HL-60/S4 treated with retinoic acid at 250 ng/mL for 4 days and 3 days (cell line): ENCODE measurements around the gene EPB41L4B.
"Not testable (repeated sequence)": the region's sequence is repeated elsewhere in the genome, so short reads cannot be mapped to it uniquely, and the experiment has no call there.

ENCODE experiments used
- in situ Hi-C: fragments of 300-500 bp; cut with MboI; formaldehyde crosslinking; loops from 2 replicates; pipeline ENCODE4 v1.7.0; 2022; ENCODE audit warnings: low sequenced_read_pairs

EPB41L4B gene

GRCh38 chr9:109247228-109247627 is 73.6 kb downstream of the EPB41L4B start:
- in situ Hi-C loops, result no loop called here

- in situ Hi-C loops, result no loop called here
These were observed 74.3 kb downstream of the EPB41L4B start for GRCh38 chr9:109246533-109246932.

- in situ Hi-C loops, result no loop called here
These were observed 75.5 kb downstream of the EPB41L4B start for GRCh38 chr9:109245310-109245897.

DNA sequence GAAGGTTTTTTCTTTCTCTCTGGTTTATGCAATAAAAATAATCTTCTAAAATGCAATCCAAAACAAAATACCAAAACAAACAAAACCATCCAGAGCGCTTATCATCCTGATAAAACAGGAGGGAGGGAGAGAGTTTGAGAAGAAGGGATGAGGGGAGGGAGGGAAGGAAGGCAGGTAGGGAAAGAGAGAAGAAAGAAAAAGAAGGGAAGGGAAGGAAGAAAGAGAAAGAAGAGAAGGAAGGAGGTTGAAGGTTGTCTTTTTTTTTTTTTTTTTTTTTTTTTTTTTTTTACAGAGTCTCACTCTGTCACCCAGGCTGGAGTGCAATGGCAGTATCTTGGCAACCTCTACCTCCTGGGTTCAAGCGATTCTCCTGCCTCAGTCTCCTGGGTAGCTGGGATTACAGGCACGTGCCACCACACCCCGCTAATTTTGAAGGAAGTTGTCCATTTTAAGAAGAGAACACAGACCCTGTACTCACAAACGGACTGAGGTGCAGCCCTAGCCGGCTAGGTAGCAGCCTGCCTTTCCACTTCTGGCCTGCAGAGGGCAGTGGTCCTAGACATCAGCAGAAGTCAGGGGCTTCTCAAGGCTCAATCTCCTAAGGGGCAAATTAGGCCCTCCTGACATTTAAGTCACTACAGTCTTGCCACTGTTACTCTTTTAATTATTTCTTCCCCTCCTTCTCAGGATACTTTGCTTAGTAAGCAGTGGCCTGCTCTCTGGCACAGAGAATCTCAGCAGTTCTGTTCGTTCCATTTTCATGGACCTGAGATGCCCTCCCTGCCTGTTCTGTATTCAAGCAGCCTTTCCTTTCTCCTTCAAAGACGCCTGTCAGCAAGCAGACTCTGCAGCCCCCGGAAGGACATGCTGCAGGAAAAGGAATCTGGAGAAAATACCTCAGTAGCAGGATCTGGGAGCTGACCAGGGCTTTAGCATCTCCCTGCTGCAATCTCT is 76.4 kb downstream of the EPB41L4B start:
- in situ Hi-C loops, result no loop called here

DNA sequence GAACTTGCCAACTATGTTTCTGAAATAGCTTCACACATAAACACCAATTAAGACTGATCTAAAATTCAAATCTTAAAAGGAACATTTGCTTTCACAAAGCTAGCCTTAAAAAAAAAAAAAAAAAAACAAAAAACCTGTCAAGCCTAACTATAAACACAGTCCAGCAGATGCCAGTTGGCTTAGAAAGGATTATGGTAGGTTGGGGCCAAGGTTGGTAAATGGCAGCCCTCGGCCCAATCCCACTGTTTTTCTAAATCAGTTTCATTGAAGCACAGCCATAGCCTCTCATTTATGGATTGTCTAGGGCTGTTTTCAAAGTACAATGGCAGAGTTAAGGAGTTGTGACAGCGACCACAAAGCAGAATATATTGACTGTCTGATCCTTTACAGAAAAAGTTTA is 78.1 kb downstream of the EPB41L4B start:
- in situ Hi-C loops, result no loop called here

GRCh38 chr9:109242014-109242413 is 78.8 kb downstream of the EPB41L4B start:
- in situ Hi-C loops, result no loop called here

DNA sequence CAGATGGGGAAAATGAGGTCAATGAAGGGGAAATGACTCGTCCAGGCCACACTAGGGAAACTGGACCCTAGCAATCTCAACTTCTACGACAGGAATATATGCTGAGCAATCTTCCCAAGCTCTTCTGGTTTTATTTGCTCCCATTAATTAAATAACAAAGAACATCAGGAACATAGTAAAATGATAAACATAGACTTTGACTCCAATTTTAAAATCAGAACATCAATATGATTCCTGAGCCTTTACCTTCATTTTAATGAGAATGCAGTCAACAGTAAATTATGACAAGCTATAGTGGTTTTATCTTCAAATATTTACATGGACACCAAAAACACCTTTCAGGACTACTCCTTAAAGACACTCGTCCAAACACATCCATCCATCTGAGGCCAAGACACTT is 79.7 kb downstream of the EPB41L4B start:
- in situ Hi-C loops, result no loop called here

DNA sequence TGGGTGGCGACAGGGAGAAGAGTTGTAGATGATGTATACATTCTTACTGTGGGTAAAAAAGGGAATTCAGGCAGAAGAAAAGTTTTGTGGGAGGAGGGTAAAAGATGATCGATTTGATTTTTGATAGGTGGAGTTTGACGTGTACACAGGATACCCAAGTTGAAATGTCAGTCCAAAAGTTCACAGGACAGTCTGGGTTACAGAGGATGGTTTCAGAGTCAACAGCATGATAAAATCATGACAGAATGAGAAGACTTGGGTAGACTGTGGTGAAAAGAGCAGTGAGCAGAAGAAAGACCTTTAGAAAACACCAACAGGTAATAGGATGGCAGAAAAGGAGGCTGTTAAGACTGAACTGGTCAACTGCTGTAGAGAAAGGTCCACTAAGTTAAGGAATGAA is 81.6 kb downstream of the EPB41L4B start:
- in situ Hi-C loops, result no loop called here

DNA sequence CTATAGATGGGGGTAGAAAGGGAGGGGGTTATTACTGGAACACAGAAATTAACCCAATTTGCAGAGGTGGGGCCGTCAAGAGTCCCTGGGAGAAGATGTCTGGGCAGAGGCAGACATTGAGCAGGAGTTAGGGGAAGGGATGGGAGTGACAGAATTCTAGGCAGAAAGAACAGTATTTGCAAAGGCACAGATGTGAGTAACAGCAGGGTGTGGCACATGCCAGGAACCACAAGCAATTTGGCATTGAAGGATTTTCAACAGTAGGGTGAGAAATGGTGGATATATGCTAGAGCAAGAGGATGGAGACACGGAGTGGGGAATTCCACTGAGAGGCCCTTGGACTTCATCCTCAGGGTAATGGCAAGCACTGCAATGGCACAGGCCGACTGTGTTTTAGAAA is 82.2 kb downstream of the EPB41L4B start:
- in situ Hi-C loops, result no loop called here

GRCh38 chr9:109238125-109238524 is 82.7 kb downstream of the EPB41L4B start:
- in situ Hi-C loops, result no loop called here

GRCh38 chr9:109232449-109233237 is 88.2 kb downstream of the EPB41L4B start:
- in situ Hi-C loops, result no loop called here

GRCh38 chr9:109231593-109231992 is 89.3 kb downstream of the EPB41L4B start:
- in situ Hi-C loops, result no loop called here

DNA sequence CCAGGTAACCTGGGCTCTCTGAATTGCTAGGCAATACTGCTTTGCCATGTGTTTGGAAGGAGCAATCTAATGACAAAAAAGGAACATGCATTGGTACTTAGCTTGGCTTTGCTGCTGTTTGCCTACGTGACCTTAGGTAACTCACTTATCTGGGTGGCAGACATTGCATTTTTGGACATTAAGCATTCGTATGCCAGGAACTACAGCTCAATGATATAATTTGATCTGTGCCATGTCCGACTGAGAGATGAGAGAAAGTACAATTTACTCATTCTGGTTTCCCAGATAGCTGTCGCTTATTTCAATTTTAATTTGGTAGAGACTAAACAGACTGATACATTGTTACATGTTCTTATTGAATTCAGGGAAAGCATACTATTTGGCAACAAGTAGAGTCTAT is 90.6 kb downstream of the EPB41L4B start:
- in situ Hi-C loops, result no loop called here

DNA sequence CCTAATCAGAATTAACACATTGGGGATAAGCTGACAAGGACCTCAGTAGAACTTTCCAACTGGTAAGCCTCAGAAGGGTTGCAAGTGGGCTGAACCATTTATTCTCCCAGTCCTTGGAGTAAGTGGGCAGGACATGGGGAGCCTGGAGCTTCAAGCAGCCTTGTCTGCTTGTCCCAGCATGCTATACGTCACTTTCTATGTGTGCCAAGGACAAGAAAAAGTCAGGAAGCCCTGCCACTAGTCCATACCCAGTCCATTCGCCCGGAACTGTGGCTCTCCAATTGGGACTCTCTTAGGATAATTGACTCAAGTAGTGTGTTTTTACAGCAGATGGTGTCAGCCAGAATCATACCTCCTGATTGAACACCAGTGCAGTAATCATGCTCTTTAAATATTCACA is 91.2 kb downstream of the EPB41L4B start:
- in situ Hi-C loops, result no loop called here

DNA sequence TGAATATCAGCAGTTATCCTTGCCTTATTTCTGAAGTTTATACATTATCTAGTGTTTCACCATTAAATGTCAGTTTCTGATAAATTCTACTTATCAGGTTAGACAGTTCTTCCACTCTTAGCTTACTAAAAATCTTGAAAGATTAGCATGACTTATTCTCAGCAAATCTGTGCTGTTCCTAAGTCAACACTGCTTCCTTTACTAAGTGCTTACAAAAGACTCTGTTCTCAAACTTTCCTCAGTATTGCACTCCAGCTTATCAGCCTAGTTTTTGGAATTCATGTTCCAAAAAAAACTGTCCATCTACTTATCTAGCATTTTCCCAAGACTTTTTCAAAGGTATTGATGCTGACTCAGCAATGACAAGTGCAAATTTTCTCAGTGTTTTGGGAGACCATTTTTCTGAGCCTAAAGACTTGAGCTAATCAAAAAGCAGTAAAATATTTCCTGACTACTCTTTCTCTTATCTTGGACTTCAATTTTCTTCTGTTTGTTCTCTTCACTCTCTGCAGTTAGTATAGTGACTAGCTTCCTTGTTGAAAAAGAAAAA is 92.7 kb downstream of the EPB41L4B start:
- in situ Hi-C loops, result no loop called here

- in situ Hi-C loops, result no loop called here
These were observed 95.2 kb downstream of the EPB41L4B start for GRCh38 chr9:109225629-109226028.

GRCh38 chr9:109224751-109225150 is 96.1 kb downstream of the EPB41L4B start:
- in situ Hi-C loops, result no loop called here

DNA sequence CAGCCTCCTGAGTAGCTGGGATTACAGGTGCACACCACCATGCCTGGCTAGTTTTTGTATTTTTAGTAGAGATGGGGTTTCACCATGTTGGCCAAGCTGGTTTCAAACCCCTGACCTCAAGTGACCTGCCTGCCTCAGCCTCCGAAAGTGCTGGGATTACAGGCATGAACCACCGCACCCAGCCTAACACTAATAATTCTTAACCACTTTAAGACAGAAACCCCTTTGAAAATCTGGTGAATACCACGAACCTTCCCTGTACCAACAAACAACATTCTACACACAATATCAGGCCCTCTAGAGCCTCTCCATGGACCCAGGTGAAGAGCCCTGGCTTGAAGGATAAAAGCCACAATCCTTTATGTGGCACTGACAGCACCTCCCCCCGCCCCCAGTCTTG is 102.6 kb downstream of the EPB41L4B start:
- in situ Hi-C loops, result not testable (repeated sequence)

DNA sequence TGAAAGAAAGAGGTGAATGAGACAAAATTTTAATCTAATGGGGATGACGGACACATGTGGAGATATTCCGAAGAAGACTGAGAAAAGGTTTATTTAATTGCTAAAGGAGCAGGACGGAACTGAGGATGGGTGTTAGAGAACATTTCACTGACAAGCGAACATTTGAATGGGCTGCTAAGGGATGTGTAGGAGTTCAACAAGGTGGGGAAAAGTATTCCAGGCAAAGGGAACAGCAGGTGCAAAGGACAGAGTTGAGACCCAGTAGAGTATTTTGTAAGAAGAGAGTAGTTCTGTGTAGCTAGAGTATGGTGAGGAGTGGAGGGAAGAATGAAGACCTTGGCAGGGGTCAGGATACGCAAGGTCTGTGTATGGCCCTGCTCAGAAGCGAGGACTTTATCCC is 106.4 kb downstream of the EPB41L4B start:
- in situ Hi-C loops, result no loop called here

DNA sequence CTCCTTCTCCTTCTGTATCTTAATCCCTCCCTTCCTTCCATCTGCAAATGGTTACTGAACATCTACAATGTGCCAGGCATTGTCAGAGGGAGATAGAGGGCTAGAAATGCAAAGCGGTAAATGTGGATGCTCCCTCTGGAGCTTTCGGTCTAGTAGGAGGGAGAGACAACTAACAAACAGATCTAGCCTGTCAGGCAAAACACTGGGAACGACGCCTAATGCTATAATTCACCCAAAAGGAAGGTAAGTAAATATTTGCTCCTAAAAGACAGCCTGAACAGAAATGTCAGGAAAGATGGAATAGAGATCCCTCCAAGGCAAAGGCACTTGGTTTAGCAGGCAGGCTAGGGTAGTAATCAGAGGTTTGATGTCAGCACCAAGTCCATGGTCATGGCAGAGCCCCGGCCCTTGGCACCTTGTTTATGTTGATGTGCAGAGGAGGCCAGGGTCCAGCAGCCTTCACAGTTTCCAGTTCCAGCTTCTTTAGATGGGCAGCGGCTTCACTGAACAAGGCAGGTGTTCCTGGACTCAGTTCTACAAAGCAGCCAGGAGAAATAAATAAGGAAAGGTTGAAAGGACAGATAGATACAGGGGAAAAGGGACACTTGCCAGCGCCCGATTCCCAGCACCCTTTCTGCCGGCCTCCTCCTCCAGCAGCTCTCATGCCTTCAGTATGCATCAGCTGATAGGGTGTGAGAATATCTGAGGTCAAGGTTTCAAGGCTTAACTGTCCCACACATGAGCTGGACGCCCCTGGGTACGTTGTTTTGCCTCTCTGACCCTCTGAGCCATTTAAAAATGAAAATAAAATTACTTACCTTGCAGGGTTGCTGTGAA is 107.4 kb downstream of the EPB41L4B start:
- in situ Hi-C loops, result no loop called here
